HepG2 (cell line): ENCODE results near the gene GALNT12. TPM values are rescaled to one million over a fixed set of nuclear protein-coding genes. Genes with fewer than 3 reads are reported as not detected.

ENCODE experiments used
- ATAC-seq: fragments of 200-7000 bp; cut with Tn5 transposase; 3 replicates; pipeline ENCODE4 v1.9.1; 2020; ENCODE audit warnings: mild to moderate bottlenecking, moderate library complexity
- BruUV-seq: library from RNA; stranded (reverse); fragments of 400-500 nt; replicated peaks from 2 replicates; lab custom pipeline; 2021; lab: Mats Ljungman, UMichigan
- CTCF ChIA-PET: fragments of 300-600 bp; formaldehyde crosslinking; extraction: SDS; loops from one replicate; lab custom pipeline; 2021; ENCODE audit warnings: low total read pairs, inconsistent platforms, low intra/inter-chr PET ratio; lab: Yijun Ruan, JAX
- POLR2A ChIA-PET: fragments of 350-600 bp; sonication (Branson Sonifier 250); formaldehyde crosslinking; loops from one replicate; lab custom pipeline; 2020; ENCODE audit warnings: antibody characterized with exemption, inconsistent platforms; lab: Yijun Ruan, JAX
- DNase-seq: peaks from one replicate; pipeline ENCODE4 v3.0.0-alpha.2; 2015; ENCODE audit warnings: low spot score
- FAIRE-seq: peaks from 3 replicates; lab custom pipeline; 2011; peaks lifted over from hg19 to GRCh38; lab: Jason Lieb, UNC
- H2AFZ ChIP-seq: one replicate; pipeline ENCODE4 v1.6.1; 2011; ENCODE audit warnings: low read length, inconsistent platforms
- H3K27ac ChIP-seq: fragments of 300-600 bp; 3 replicates; pipeline ENCODE4 v1.8.0; 2011; ENCODE audit warnings: mixed run types, mild to moderate bottlenecking, mixed read lengths, low read length, inconsistent platforms; ENCODE audit not compliant: insufficient read depth; ENCODE audit errors: extremely low read length
- H3K27me3 ChIP-seq, 2 experiments: fragments of 200-600 bp in 1 of 2; 2 replicates in 1 of 2; 3 replicates in 1 of 2; pipeline versions ENCODE4 v1.6.0 to v1.8.0; 2011; ENCODE audit warnings: low read length in 2 of 2, mild to moderate bottlenecking in 2 of 2, moderate library complexity in 2 of 2, inconsistent platforms in 1 of 2; ENCODE audit not compliant: insufficient read depth in 2 of 2, control insufficient read depth in 1 of 2
- H3K36me3 ChIP-seq, 2 experiments: fragments of 200-600 bp in 1 of 2; replicated peaks in 1 of 2; 2 replicates in 1 of 2; 3 replicates in 1 of 2; pipeline versions ENCODE4 v1.5.1 to v1.8.0; 2011; ENCODE audit warnings: low read length in 2 of 2, inconsistent platforms in 1 of 2; ENCODE audit not compliant: insufficient read depth in 2 of 2, control insufficient read depth in 1 of 2
- H3K4me1 ChIP-seq: 2 replicates; pipeline ENCODE4 v1.5.1; 2012; ENCODE audit warnings: low read length, inconsistent platforms; ENCODE audit not compliant: insufficient read depth
- H3K4me2 ChIP-seq: 2 replicates; pipeline ENCODE4 v1.6.0; 2011; ENCODE audit warnings: low read depth, low read length, inconsistent platforms
- H3K4me3 ChIP-seq, 3 experiments: fragments of 200-600 bp in 1 of 3; sonication (generic), shearing (Covaris generic) in 1 of 3; replicated peaks in 1 of 3; 2 replicates each; pipeline ENCODE4 v1.5.1; 2011 to 2016; ENCODE audit warnings: low read length in 3 of 3, inconsistent platforms in 2 of 3, low read depth in 2 of 3, mild to moderate bottlenecking in 2 of 3, control low read depth in 1 of 3, mixed read lengths in 1 of 3; ENCODE audit not compliant: insufficient read depth in 1 of 3
- H3K79me2 ChIP-seq: one replicate; pipeline ENCODE4 v1.6.1; 2011; ENCODE audit warnings: low read length, inconsistent platforms; ENCODE audit not compliant: insufficient read depth
- H3K9ac ChIP-seq: 2 replicates; pipeline ENCODE4 v1.6.0; 2011; ENCODE audit warnings: mild to moderate bottlenecking, low read depth, low read length, inconsistent platforms; ENCODE audit not compliant: insufficient read depth
- H3K9me3 ChIP-seq: 2 replicates; pipeline ENCODE4 v1.5.1; 2012; ENCODE audit warnings: mild to moderate bottlenecking, low read length
- H4K20me1 ChIP-seq: 2 replicates; pipeline ENCODE4 v1.6.0; 2011; ENCODE audit warnings: inconsistent platforms, mild to moderate bottlenecking, low read length, moderate library complexity; ENCODE audit not compliant: insufficient read depth
- ARID2 ChIP-seq: sonication (generic); formaldehyde crosslinking; IDR thresholded peaks from 2 replicates; pipeline ENCODE4 v1.8.1; 2022; ENCODE audit warnings: mild to moderate bottlenecking, missing genetic modification reagents, borderline replicate concordance
- ATF6 ChIP-seq: sonication (generic); formaldehyde crosslinking; conservative IDR thresholded peaks from 2 replicates; pipeline ENCODE4 v1.4.0; 2020; ENCODE audit warnings: missing genetic modification reagents
- CCAR2 ChIP-seq: fragments of 200-400 bp; formaldehyde crosslinking; optimal IDR thresholded peaks from 2 replicates; pipeline ENCODE3; 2018; ENCODE audit warnings: low read depth, mild to moderate bottlenecking, low read length, moderate library complexity
- GATA4 ChIP-seq: sonication (generic); IDR thresholded peaks from 2 replicates; pipeline ENCODE4 v1.6.1; 2016; ENCODE audit warnings: antibody characterized with exemption, low read depth, borderline replicate concordance
- HOXD1 ChIP-seq: sonication (generic); formaldehyde crosslinking; IDR thresholded peaks from 2 replicates; pipeline ENCODE4 v1.5.0; 2020; ENCODE audit warnings: missing genetic modification reagents
- JUN ChIP-seq: sonication (generic); formaldehyde crosslinking; IDR thresholded peaks from 2 replicates; pipeline ENCODE4 v1.4.0; 2020; ENCODE audit warnings: mild to moderate bottlenecking, missing genetic modification reagents
- KDM1A ChIP-seq: IDR thresholded peaks from 2 replicates; pipeline ENCODE4 v1.6.1; 2016; ENCODE audit warnings: missing compliant biosample characterization
- MEIS2 ChIP-seq: sonication (generic); formaldehyde crosslinking; IDR thresholded peaks from 2 replicates; pipeline ENCODE4 v1.9.0; 2021; ENCODE audit warnings: mild to moderate bottlenecking, missing genetic modification reagents
- PHF20 ChIP-seq: sonication (generic); formaldehyde crosslinking; IDR thresholded peaks from 2 replicates; pipeline ENCODE4 v1.5.0; 2020; ENCODE audit warnings: mild to moderate bottlenecking, missing genetic modification reagents
- RARG ChIP-seq: sonication (generic); formaldehyde crosslinking; IDR thresholded peaks from 2 replicates; pipeline ENCODE4 v1.4.0; 2020; ENCODE audit warnings: low read depth, mild to moderate bottlenecking, missing genetic modification reagents
- ZMYM3 ChIP-seq: sonication (generic); formaldehyde crosslinking; IDR thresholded peaks from 2 replicates; pipeline ENCODE4 v1.5.1; 2020; ENCODE audit warnings: mild to moderate bottlenecking, missing genetic modification reagents
- ZNF260 ChIP-seq: sonication (generic); formaldehyde crosslinking; IDR thresholded peaks from 2 replicates; pipeline ENCODE4 v1.4.0; 2020; ENCODE audit warnings: missing genetic modification reagents, low read depth, mild to moderate bottlenecking, borderline replicate concordance
- ZNF318 ChIP-seq: sonication (generic); formaldehyde crosslinking; IDR thresholded peaks from 2 replicates; pipeline ENCODE4 v1.4.0; 2020; ENCODE audit warnings: mild to moderate bottlenecking, missing genetic modification reagents
- WGBS: methylation state at CpG from one replicate; pipeline ENCODE4 v1.1.6; 2017; ENCODE audit warnings: low lambda C conversion rate; 5-methylcytosine and 5-hydroxymethylcytosine counted together
- in situ Hi-C: cut with HindIII; loops from 2 replicates; pipeline ENCODE4 v1.10.0; 2017; ENCODE audit warnings: low pct_unique_long_range_greater_than_20kb; ENCODE audit not compliant: extremely low pct_ligation_motif_present
- intact Hi-C: fragments of 100-400 bp; cut with micrococcal nuclease; formaldehyde crosslinking; loops from one replicate; pipeline ENCODE4 v1.10.0; 2022; ENCODE audit not compliant: unreplicated experiment
- polyA plus RNA-seq, 8 experiments: library from polyadenylated mRNA; depleted of rRNA in 3 of 8; stranded (reverse) in 7 of 8; unstranded in 1 of 8; fragments of >200 nt; fragmentation: Illumina TruSeq in 4 of 8; extraction: Trizol in 4 of 8; gene quantifications; 2 replicates each; pipeline versions ENCODE4 v1.2.1 to v1.2.3, GENCODE V29; 2011 to 2016; ENCODE audit warnings: low read depth in 4 of 8, missing spikeins in 1 of 8, mixed read lengths in 1 of 8; ENCODE audit not compliant: insufficient read depth in 1 of 8
- total RNA-seq, 5 experiments: library from RNA; depleted of rRNA; stranded (reverse); fragments of >200 nt; fragmentation: Illumina TruSeq; extraction: Trizol; gene quantifications; 2 replicates each; pipeline ENCODE4 v1.2.3, GENCODE V29; 2016; ENCODE audit warnings: low read depth in 1 of 5

GALNT12 gene
- total and polyA plus RNA-seq, 2 of the 13 experiments (the other 11 are each of a cell fraction or from before 2014, with no cell fraction given), result 0.07 TPM; not detected in 1

GRCh38 chr9:98870782-98871557, 63.5 kb downstream of the GALNT12 start:
- no TSS peak for BruUV-seq
- DNase-seq, result no peak
- in situ Hi-C loops (no loop called here), intact Hi-C loops (no loop called here)
- Histone ChIP-seq H3K79me2 (no peaks in the 10 kb centered on the region), H3K4me1 (no peaks in the 10 kb centered on the region), H3K9ac (no peak overlapping the region), H4K20me1 (no peaks in the 10 kb centered on the region), H3K4me3 (no peak overlapping the region), H3K36me3 (no peaks in the 10 kb centered on the region), H3K27me3 (peaks cover 2 to 5% of the 10 kb centered on the region in 2 experiments; a peak in 2 of 5 replicates), H3K27ac (no peak overlapping the region), H3K9me3 (no peaks in the 10 kb centered on the region), H3K4me2 (no peak overlapping the region), H2AFZ (no peak overlapping the region)
- WGBS, result 5% methylated on average over 5 of the region's 5 CpGs
- CTCF ChIA-PET, result no interaction called here
- ATAC-seq, result no peak
- FAIRE-seq, result no peak
- POLR2A ChIA-PET, result no interaction called here
- TF ChIP-seq ATF6, result no peak
- no peak for TF ChIP-seq GATA4
- TF ChIP-seq JUN (CRISPR knock-in tag), result no peak
- TF ChIP-seq ZMYM3, result no peak
- no peak for TF ChIP-seq MEIS2 (CRISPR knock-in tag)
- no peak for TF ChIP-seq RARG
- TF ChIP-seq PHF20 (CRISPR knock-in tag), result no peak
- no peak for TF ChIP-seq HOXD1 (CRISPR knock-in tag)
- no peak for TF ChIP-seq CCAR2
- TF ChIP-seq ZNF260 (CRISPR knock-in tag), result no peak
- TF ChIP-seq ARID2 (CRISPR knock-in tag), result no peak
- no peak for TF ChIP-seq KDM1A (CRISPR knock-in tag)
- TF ChIP-seq ZNF318, result no peak
